Stomach (tissue), 9 donors: Measurements from ENCODE around the gene CARMIL1. TPM values are rescaled to one million over a fixed set of nuclear protein-coding genes. Genes with fewer than 3 reads are reported as not detected.
A peak's percentile ranks its signal among the peaks of the same experiment; 100 is the strongest.

Experiments used
- DNase-seq, 2 donors: peaks; one replicate each; pipeline versions ENCODE4 v3.0.0 to v3.0.0-alpha.2; 2013 to 2019
- H3K27ac ChIP-seq, 5 donors: fragments of 200-600 bp in 4 of 5; sonication (generic) in 4 of 5; one replicate each; pipeline ENCODE4 v1.5.1; 2013 to 2019; ENCODE audit warnings: mild to moderate bottlenecking in 1 of 5, moderate library complexity in 1 of 5
- H3K27me3 ChIP-seq, 3 donors: fragments of 200-600 bp; sonication (generic); one replicate each; pipeline ENCODE4 v1.5.1; 2017 to 2019; ENCODE audit warnings: mixed run types in 1 of 3
- H3K36me3 ChIP-seq, 4 donors: fragments of 200-600 bp; sonication (generic); 1 replicate in 3 of 4; 2 replicates in 1 of 4; pipeline ENCODE4 v1.5.1; 2016 to 2019
- H3K4me1 ChIP-seq, 4 donors: fragments of 200-600 bp; sonication (generic); one replicate each; pipeline ENCODE4 v1.5.1; 2016 to 2019
- H3K4me3 ChIP-seq, 4 donors: fragments of 200-600 bp; sonication (generic) in 3 of 4; one replicate each; pipeline ENCODE4 v1.5.1; 2016 to 2019; ENCODE audit warnings: mild to moderate bottlenecking in 1 of 4
- H3K9me3 ChIP-seq, 4 donors: fragments of 200-600 bp; sonication (generic); one replicate each; pipeline ENCODE4 v1.5.1; 2016 to 2019
- EP300 ChIP-seq: sonication (generic); formaldehyde crosslinking; IDR thresholded peaks from one replicate; pipeline ENCODE4 v1.6.1; 2017; ENCODE audit warnings: antibody characterized with exemption
- POLR2A ChIP-seq, 4 donors: fragments of 450-650 bp; IDR thresholded peaks; one replicate each; pipeline ENCODE4 v1.6.1; 2016; ENCODE audit warnings: antibody characterized with exemption in 4 of 4, control low read depth in 2 of 4, mild to moderate bottlenecking in 1 of 4, moderate library complexity in 1 of 4
- POLR2AphosphoS5 ChIP-seq, 3 donors: sonication (generic); formaldehyde crosslinking; IDR thresholded peaks; one replicate each; pipeline ENCODE4 v1.6.1; 2016; ENCODE audit warnings: antibody characterized with exemption in 3 of 3
- WGBS, 5 donors: extraction: QIAGEN DNeasy Blood & Tissue Kit in 3 of 5; methylation state at CpG; one replicate each; pipeline versions ENCODE4 v1.1.5 to v1.1.7; 2013 to 2018; 5-methylcytosine and 5-hydroxymethylcytosine counted together
- intact Hi-C: fragments of 100-400 bp; cut with DNase I; formaldehyde crosslinking; loops from one replicate; pipeline ENCODE4 v1.15.1; 2023; ENCODE audit warnings: low total_unique reads
- polyA plus RNA-seq, 3 donors: library from polyadenylated mRNA; stranded (reverse); fragments of 200-250 nt; gene quantifications; one replicate each; pipeline ENCODE4 v1.2.3, GENCODE V29; 2013
- total RNA-seq, 5 donors: library from RNA; depleted of rRNA; stranded (reverse); fragments of >200 nt; gene quantifications; one replicate each; pipeline versions ENCODE4 v1.1.0 to v1.2.3, GENCODE V29; 2014 to 2016
- TF ChIP-seq, protein P1 (sequence below), 7 experiments: fragments of 450-650 bp in 4 of 7; fragments of 200-600 bp in 3 of 7; sonication (generic) in 3 of 7; IDR thresholded peaks; one replicate each; pipeline ENCODE4 v1.5.1; 2016 to 2019; ENCODE audit warnings: antibody characterized with exemption in 7 of 7, control low read depth in 2 of 7, mild to moderate bottlenecking in 1 of 7
- donor health status: healthy with polysubstance abuse.
- donor health status: Bipolar disorder and iron deficiency.
- donor health status: healthy.

CARMIL1 gene
- total and polyA plus RNA-seq, 8 donors = 10.5 to 42.7 (median 14.9) TPM

- DNase-seq = no peak
- 76 to 87% (median 79%) methylated on average over 4 of the region's 4 CpGs for WGBS, 5 donors
- H3K4me3 ChIP-seq = no peak overlapping the region
- peak overlapping the region in 2 of 5 donors; percentile 9 to 32 for H3K27ac ChIP-seq
- H3K36me3 ChIP-seq = no peaks in the 10 kb centered on the region
- TF ChIP-seq POLR2AphosphoS5 (IDR thresholded peaks at IDR 0.05) = no peak
- TF ChIP-seq, protein P1, sequence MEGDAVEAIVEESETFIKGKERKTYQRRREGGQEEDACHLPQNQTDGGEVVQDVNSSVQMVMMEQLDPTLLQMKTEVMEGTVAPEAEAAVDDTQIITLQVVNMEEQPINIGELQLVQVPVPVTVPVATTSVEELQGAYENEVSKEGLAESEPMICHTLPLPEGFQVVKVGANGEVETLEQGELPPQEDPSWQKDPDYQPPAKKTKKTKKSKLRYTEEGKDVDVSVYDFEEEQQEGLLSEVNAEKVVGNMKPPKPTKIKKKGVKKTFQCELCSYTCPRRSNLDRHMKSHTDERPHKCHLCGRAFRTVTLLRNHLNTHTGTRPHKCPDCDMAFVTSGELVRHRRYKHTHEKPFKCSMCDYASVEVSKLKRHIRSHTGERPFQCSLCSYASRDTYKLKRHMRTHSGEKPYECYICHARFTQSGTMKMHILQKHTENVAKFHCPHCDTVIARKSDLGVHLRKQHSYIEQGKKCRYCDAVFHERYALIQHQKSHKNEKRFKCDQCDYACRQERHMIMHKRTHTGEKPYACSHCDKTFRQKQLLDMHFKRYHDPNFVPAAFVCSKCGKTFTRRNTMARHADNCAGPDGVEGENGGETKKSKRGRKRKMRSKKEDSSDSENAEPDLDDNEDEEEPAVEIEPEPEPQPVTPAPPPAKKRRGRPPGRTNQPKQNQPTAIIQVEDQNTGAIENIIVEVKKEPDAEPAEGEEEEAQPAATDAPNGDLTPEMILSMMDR (IDR thresholded peaks at IDR 0.05) = no peak
- TF ChIP-seq EP300 = no peak
- no peak for TF ChIP-seq POLR2A (IDR thresholded peaks at IDR 0.05)
- H3K4me1 ChIP-seq = peaks cover 3 to 20% (median 11%) of the 10 kb centered on the region in 4 donors
- H3K9me3 ChIP-seq = no peaks in the 10 kb centered on the region
- intact Hi-C loops = no loop called here
- no peaks in the 10 kb centered on the region for H3K27me3 ChIP-seq
These were observed 58.3 kb downstream of the CARMIL1 start for GRCh38 chr6:25337431-25337830.

DNA sequence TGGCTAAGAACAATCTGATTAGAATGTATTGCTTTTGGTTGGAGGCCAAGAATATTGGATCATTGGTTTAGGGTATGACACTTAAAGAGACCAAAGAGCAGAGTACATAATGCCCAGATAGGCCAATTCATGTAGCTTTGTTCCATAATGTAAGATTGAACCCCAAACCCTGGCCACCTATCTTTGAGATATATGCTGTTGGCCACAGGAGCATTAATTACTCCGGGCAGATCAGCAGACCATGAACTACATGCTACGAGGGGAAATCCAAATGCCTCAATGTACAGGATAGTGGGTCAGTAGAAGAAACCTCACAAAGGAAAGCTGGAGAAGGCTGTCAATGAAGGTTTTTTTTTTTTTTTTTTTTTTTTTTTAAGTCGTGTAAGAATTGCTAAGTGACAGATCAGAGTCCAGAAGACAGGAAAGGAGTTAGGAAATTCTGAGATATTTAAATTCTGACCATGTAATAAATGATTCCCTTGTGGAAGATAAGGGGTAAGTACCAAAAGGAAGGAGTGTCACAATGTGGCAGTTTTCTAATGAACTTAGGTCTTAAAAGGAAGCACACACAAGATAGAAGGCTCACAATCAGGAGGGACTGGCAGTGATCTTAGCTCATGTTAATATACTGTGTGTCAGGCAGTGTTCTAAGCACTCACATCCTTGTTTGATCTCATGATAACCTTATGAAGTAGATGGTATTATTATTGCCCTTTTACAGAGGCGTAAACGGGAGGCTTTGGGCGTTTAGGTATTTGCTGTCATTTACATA is 61.4 kb downstream of the CARMIL1 start:
- Histone ChIP-seq H3K27me3 (no peaks in the 10 kb centered on the region), H3K4me3 (no peak overlapping the region), H3K4me1 (peaks cover 3 to 18% (median 11%) of the 10 kb centered on the region in 4 donors), H3K9me3 (no peaks in the 10 kb centered on the region), H3K36me3 (no peaks in the 10 kb centered on the region), H3K27ac (no peak overlapping the region)
- TF ChIP-seq, protein P1 (IDR thresholded peaks at IDR 0.05) = no peak
- TF ChIP-seq POLR2AphosphoS5 (IDR thresholded peaks at IDR 0.05) = no peak
- TF ChIP-seq POLR2A (IDR thresholded peaks at IDR 0.05) = no peak
- no peak for TF ChIP-seq EP300
- DNase-seq = no peak
- WGBS, 5 donors = 44 to 65% (median 54%) methylated on average over 6 of the region's 6 CpGs
- intact Hi-C loops = no loop called here

DNA sequence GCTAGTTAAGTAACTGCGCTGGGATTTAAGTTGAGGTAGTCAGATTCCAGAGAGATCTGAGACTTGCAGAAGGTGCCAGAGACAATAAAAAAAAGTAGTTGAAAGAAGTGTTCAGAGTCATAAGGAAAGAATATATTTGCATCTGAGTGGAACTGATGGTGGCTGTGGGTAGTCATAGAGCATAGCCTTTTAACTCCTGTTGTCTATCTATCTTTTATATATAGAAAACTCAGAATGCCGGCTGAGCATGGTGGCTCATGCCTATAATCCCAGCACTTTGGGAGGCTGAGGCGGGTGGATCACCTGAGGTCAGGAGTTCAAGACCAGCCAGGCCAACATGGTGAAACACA is 62.0 kb downstream of the CARMIL1 start:
- Histone ChIP-seq H3K27me3 (no peaks in the 10 kb centered on the region), H3K27ac (no peak overlapping the region), H3K4me3 (no peak overlapping the region), H3K9me3 (no peaks in the 10 kb centered on the region), H3K4me1 (peaks cover 7 to 22% (median 12%) of the 10 kb centered on the region in 4 donors), H3K36me3 (no peaks in the 10 kb centered on the region)
- intact Hi-C loops = no loop called here
- no peak for DNase-seq
- 76 to 94% (median 87%) methylated on average over 3 of the region's 3 CpGs for WGBS, 5 donors
- TF ChIP-seq POLR2AphosphoS5 (IDR thresholded peaks at IDR 0.05) (no peak), EP300 (no peak), POLR2A (IDR thresholded peaks at IDR 0.05) (no peak)
- TF ChIP-seq, protein P1 (IDR thresholded peaks at IDR 0.05) = no peak

- no peaks in the 10 kb centered on the region for H3K36me3 ChIP-seq
- WGBS, 5 donors = 79 to 94% (median 83%) methylated on average over 4 of the region's 4 CpGs
- peaks cover 6 to 20% (median 13%) of the 10 kb centered on the region in 4 donors for H3K4me1 ChIP-seq
- H3K9me3 ChIP-seq = no peaks in the 10 kb centered on the region
- H3K27ac ChIP-seq = no peak overlapping the region
- H3K4me3 ChIP-seq = no peak overlapping the region
- TF ChIP-seq POLR2AphosphoS5 (IDR thresholded peaks at IDR 0.05) (no peak), POLR2A (IDR thresholded peaks at IDR 0.05) (no peak), EP300 (no peak)
- TF ChIP-seq, protein P1 (IDR thresholded peaks at IDR 0.05) = no peak
- no peak for DNase-seq
- H3K27me3 ChIP-seq = no peaks in the 10 kb centered on the region
- intact Hi-C loops = no loop called here
These were observed 62.9 kb downstream of the CARMIL1 start for GRCh38 chr6:25341923-25342619.
